T-helper 1 cell (primary cell): ENCODE results near the gene CACNA1I.
"Not testable (repeated sequence)": the region's sequence is repeated elsewhere in the genome, so short reads cannot be mapped to it uniquely, and the experiment has no call there.

Experiments used
- DNase-seq, 5 donors: peaks; one replicate each; pipeline ENCODE4 v3.0.0-alpha.2; 2012 to 2020
- total RNA-seq, 4 donors: gene quantifications; one replicate each; lab custom pipeline; 2026; lab: John Stamatoyannopoulos, UW

CACNA1I gene
- total RNA-seq = 82.7 to 145 (median 119) reads per million in 4 donors

- DNase-seq = no peak
Measured at GRCh38 chr22:39570665-39571064, at the start of gene CACNA1I. Gene CACNA1I (plus strand): TSS chr22:39570753. CDS start chr22:39570753, 0 bp downstream.

- DNase-seq = not testable (repeated sequence)
Measured at GRCh38 chr22:39521106-39521885, 49.3 kb upstream of the CACNA1I start.

GRCh38 chr22:39522091-39522490 lies 48.5 kb upstream of the CACNA1I start:
- DNase-seq = not testable (repeated sequence)

GRCh38 chr22:39522567-39523300 lies 47.8 kb upstream of the CACNA1I start:
- no peak for DNase-seq

- no peak for DNase-seq
Measured at GRCh38 chr22:39524089-39524752, 46.3 kb upstream of the CACNA1I start.

GRCh38 chr22:39524753-39525657 lies 45.5 kb upstream of the CACNA1I start:
- DNase-seq = no peak

GRCh38 chr22:39525658-39525975 lies 44.9 kb upstream of the CACNA1I start:
- no peak for DNase-seq

GRCh38 chr22:39526736-39527171 lies 43.8 kb upstream of the CACNA1I start:
- DNase-seq = peak in 1 of 5 donors; percentile 45

GRCh38 chr22:39527481-39527961 lies 43.0 kb upstream of the CACNA1I start:
- no peak for DNase-seq

GRCh38 chr22:39528080-39528661 lies 42.4 kb upstream of the CACNA1I start:
- DNase-seq = no peak

GRCh38 chr22:39528681-39529486 lies 41.7 kb upstream of the CACNA1I start:
- peak; percentile 84 to 92 (median 90) for DNase-seq

- no peak for DNase-seq
Measured at GRCh38 chr22:39529487-39529851, 41.1 kb upstream of the CACNA1I start.

GRCh38 chr22:39530116-39530515 lies 40.4 kb upstream of the CACNA1I start:
- DNase-seq = no peak

- DNase-seq = peak in 1 of 5 donors; percentile 57
Measured at GRCh38 chr22:39530692-39531331, 39.7 kb upstream of the CACNA1I start.

- peak; percentile 98 to 100 (median 99) for DNase-seq
Measured at GRCh38 chr22:39532215-39533073, 38.1 kb upstream of the CACNA1I start, which contains the start of gene RPS19BP1. Gene RPS19BP1 (minus strand): TSS chr22:39532748. CDS start chr22:39532738, 10 bp downstream.

GRCh38 chr22:39534092-39534506 lies 36.5 kb upstream of the CACNA1I start:
- DNase-seq = no peak

- DNase-seq = peak; percentile 55 to 78 (median 72)
Measured at GRCh38 chr22:39534591-39535356, 35.8 kb upstream of the CACNA1I start.

- DNase-seq = no peak
Measured at GRCh38 chr22:39535357-39535725, 35.2 kb upstream of the CACNA1I start.
